Mononuclear cell (primary cell): ENCODE results near the gene PSKH1. TPM values are rescaled to one million over a fixed set of nuclear protein-coding genes. Genes with fewer than 3 reads are reported as not detected.

ENCODE experiments used
- H3K27me3 ChIP-seq: 2 replicates; pipeline ENCODE4 v1.6.0; 2011; ENCODE audit warnings: low read length, control low read depth; ENCODE audit not compliant: insufficient read depth
- H3K4me1 ChIP-seq: 2 replicates; pipeline ENCODE4 v1.5.1; 2011; ENCODE audit warnings: mild to moderate bottlenecking, low read length, control low read depth; ENCODE audit not compliant: insufficient read depth
- H3K4me3 ChIP-seq: 2 replicates; pipeline ENCODE4 v1.5.1; 2011; ENCODE audit warnings: mild to moderate bottlenecking, low read length, moderate library complexity
- H3K9me3 ChIP-seq: 2 replicates; pipeline ENCODE4 v1.5.1; 2011; ENCODE audit warnings: low read depth, mild to moderate bottlenecking, control low read depth, low read length
- total RNA-seq: library from RNA; depleted of rRNA; stranded (reverse); fragments of >200 nt; gene quantifications from one replicate; pipeline ENCODE4 v1.2.3, GENCODE V29; 2012

PSKH1 gene
- total RNA-seq, 1 donor, result 4.3 TPM

DNA sequence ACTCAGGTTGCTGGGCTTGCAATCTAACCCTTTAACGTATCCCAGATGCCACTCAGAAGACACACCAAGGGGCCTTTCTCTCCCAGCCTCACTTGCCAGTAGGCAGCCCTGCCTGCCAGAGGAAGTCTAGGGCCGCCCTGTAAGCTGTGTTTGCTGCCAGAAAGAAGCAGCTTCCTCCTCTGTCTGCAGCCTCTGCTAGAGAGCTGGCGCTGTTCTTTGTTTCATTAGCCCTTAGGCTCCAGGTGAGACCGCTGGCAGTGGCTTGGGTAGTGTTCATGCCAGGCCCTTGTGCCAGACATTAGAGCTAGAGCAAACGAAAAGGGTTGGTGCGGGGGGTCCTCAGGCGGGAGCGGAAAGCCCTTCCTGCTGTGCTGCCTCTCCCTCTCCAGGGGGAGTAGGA is 29.7 kb downstream of the PSKH1 start:
- Histone ChIP-seq H3K4me3 (no peak overlapping the region), H3K4me1 (no peaks in the 10 kb centered on the region), H3K9me3 (no peaks in the 10 kb centered on the region), H3K27me3 (no peaks in the 10 kb centered on the region)

DNA sequence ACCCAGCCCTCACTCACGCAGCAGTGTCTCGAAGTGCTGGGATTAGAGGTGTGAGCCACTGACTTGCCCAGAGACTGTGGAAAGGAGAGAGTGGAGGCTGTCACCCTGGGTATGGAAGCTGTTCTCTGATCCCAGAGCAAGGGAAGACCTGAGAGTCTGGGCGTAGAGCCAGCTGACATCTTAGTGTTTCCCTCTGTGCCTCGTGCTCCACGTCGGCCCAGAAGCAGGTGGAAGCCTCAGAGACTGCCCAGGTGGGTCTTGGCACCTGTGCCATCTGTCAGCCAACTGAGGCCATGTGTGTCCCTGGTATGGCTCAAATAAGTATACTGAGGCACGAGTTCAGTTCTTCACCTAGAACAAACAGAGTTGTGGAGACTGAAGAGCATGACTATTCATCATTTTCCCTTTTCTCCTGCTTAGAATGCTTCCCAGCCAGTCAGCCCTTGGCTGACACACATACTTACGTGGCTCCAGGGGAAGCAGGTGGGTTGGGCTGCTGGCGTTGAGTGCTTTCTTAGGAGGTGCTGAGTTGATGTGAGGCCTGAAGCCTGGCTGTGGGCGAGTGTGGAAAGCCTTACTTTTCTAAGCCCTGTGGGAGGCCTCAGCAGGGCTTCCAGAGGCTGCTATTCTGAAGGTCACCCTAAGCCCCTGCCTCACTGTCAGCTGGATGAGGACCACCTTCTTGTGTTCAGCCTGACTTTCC is 30.5 kb downstream of the PSKH1 start:
- no peaks in the 10 kb centered on the region for H3K27me3 ChIP-seq
- H3K9me3 ChIP-seq, result no peaks in the 10 kb centered on the region
- no peaks in the 10 kb centered on the region for H3K4me1 ChIP-seq
- no peak overlapping the region for H3K4me3 ChIP-seq

DNA sequence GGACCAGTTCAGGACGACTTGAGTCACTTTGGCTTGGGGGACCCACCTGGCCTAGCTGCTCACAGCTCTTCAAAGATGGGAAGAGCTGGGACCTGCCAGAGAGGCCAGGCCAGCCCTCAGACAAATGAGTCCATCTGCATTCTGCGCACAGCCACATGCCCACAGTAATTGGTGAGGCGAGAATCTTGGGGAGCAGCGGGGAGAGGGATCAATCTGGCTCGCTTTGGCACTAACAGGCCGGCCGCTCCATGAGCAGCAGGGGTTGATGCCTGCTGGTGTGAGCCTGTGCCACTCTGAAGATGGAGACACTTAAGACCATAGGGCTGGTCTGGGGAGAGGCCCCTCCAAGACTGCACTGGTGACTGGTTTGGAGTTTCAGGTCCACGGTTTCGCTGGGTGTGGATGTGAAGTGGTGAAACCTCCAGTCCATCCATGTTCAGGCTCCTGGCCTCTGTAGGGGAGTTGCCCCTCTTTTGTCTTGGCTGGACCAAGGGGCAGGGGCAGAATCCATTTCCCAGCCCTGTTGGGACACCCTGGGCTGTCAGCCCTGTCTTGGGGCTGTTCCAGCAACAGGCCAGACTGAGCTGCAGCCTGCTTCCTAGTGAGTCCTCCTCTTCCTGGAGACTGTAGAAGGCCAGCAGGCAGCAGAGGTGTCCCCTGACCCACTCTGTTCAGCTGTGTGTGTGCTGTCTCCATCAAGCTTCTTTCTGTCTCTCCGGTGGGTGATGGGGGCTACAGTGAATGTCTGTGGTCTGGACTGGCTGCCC is 31.3 kb downstream of the PSKH1 start:
- no peaks in the 10 kb centered on the region for H3K4me1 ChIP-seq
- H3K27me3 ChIP-seq, result no peaks in the 10 kb centered on the region
- H3K9me3 ChIP-seq, result no peaks in the 10 kb centered on the region
- no peak overlapping the region for H3K4me3 ChIP-seq

DNA sequence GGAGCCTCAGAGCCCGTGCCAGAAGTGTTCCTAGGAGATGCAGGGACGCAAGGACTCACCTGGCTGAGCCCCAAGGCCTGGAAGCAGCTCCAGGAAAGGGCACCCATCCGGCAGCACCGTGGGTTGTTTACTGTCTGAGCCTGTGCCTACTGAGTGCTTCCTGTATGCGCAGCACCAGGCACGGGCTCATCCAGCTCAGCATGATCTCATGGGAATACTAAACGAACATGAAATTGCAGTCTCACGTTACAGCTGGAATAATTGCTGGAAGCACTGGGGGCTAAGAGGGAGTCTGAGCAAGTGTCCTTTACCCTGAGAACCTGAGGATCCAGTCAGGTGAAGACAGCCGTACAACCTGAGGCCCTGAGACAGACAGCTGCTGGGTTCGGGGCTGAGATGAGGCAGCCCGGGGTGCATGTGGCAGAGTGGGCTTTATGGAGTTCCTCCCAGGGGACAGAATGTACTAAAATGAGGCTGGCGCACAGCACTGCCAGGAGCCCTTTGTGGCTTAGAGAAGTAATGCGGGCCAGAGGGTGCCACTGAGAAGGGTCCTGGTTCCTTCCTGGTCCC is 33.2 kb downstream of the PSKH1 start:
- H3K27me3 ChIP-seq, result no peaks in the 10 kb centered on the region
- no peak overlapping the region for H3K4me3 ChIP-seq
- H3K4me1 ChIP-seq, result no peaks in the 10 kb centered on the region
- no peaks in the 10 kb centered on the region for H3K9me3 ChIP-seq

DNA sequence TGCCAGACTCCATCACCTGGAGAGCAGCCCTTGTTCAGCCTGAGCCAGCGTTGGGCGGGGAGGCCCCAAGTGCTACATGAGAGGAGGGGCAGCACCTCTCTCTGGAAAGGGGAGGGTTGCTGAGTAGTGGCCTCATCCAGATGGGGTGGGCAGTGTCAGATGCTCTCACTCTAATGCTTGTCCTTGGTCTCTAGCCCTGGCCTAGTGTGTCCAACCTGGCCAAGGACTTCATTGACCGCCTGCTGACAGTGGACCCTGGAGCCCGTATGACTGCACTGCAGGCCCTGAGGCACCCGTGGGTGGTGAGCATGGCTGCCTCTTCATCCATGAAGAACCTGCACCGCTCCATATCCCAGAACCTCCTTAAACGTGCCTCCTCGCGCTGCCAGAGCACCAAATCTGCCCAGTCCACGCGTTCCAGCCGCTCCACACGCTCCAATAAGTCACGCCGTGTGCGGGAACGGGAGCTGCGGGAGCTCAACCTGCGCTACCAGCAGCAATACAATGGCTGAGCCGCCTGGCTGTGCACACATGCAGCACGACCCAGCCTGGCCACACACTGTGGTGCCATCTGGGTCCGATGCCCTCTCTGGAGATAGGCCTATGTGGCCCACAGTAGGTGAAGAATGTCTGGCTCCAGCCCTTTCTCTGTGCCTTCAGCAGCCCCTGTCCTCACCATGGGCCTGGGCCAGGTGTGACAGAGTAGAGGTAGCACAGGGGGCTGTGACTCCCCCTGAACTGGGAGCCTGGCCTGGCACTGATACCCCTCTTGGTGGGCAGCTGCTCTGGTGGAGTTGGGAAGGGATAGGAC is 34.3 kb downstream of the PSKH1 start:
- no peaks in the 10 kb centered on the region for H3K27me3 ChIP-seq
- H3K9me3 ChIP-seq, result no peaks in the 10 kb centered on the region
- no peak overlapping the region for H3K4me3 ChIP-seq

DNA sequence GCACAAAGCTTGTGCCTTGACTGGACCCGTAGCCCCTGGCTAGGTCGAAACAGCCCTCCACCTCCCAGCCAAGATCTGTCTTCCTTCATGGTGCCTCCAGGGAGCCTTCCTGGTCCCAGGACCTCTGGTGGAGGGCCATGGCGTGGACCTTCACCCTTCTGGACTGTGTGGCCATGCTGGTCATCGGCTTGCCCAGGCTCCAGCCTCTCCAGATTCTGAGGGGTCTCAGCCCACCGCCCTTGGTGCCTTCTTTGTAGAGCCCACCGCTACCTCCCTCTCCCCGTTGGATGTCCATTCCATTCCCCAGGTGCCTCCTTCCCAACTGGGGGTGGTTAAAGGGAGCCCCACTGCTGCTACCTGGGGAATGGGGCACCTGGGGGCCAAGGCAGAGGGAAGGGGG is 35.1 kb downstream of the PSKH1 start:
- Histone ChIP-seq H3K9me3 (no peaks in the 10 kb centered on the region), H3K4me1 (no peaks in the 10 kb centered on the region), H3K27me3 (no peaks in the 10 kb centered on the region), H3K4me3 (no peak overlapping the region)

More for the DNA sequence above, 34.3 kb downstream of the PSKH1 start:
- H3K4me1 ChIP-seq, result no peaks in the 10 kb centered on the region

DNA sequence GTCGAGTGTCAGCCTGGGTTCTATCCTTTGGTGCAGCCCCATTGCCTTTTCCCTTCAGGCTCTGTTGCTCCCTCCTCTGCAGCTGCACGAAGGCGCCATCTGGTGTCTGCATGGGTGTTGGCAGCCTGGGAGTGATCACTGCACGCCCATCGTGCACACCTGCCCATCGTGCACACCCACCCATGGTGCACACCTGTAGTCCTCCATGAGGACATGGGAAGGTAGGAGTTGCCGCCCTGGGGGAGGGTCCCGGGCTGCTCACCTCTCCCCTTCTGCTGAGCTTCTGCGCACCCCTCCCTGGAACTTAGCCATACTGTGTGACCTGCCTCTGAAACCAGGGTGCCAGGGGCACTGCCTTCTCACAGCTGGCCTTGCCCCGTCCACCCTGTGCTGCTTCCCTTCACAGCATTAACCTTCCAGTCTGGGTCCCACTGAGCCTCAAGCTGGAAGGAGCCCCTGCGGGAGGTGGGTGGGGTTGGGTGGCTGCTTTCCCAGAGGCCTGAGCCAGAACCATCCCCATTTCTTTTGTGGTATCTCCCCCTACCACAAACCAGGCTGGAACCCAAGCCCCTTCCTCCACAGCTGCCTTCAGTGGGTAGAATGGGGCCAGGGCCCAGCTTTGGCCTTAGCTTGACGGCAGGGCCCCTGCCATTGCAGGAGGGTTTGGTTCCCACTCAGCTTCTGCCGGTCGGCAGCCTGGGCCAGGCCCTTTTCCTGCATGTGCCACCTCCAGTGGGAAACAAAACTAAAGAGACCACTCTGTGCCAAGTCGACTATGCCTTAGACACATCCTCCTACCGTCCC is 35.7 kb downstream of the PSKH1 start:
- no peaks in the 10 kb centered on the region for H3K27me3 ChIP-seq
- no peaks in the 10 kb centered on the region for H3K4me1 ChIP-seq
- no peaks in the 10 kb centered on the region for H3K9me3 ChIP-seq
- no peak overlapping the region for H3K4me3 ChIP-seq

DNA sequence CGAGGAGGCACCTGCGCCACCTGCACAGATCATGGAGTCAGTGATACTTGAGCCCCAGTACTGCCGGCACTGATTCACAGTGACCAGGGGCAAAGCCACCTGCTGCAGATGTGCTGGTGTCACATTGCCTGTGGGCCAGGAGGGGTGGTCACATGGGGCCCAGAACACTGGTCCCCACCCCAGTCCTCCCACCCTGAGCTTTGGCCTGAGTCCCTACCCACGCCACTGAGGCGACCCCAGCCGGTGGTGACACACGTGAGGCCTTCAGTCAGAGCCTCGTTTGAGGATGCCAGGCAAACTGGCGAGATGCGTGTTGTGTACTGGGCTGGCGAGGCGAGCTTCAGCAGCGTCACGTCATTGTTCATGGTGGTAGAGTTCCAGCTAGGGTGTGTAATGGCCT is 37.1 kb downstream of the PSKH1 start:
- Histone ChIP-seq H3K9me3 (no peaks in the 10 kb centered on the region), H3K27me3 (no peaks in the 10 kb centered on the region), H3K4me1 (peaks cover 11% of the 10 kb centered on the region)

DNA sequence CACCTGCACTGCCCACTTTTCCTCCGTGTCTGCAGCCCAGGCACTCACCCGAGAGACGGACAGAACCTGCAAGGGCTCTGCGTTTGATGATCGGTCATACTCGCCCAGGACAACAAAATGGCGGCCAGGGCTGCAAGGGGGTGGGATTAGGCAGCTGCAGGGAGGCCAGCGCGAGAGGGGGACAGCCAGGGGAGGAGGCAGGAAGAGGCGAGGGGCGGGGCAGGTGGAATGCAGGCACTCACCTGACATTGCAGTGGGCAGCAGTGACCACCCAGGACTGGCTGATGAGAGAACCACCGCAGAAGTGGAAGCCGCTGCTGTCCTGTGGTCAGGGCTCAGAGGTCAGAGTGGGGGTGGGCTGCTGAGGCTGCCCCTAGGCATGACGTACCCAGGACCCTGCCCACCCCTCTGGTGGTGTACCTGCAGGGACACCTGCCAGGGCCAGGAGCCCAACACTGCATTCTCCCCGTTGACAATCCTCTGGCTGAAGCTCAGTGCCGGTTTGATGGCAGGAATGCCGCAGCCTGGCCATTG is 37.7 kb downstream of the PSKH1 start:
- no peaks in the 10 kb centered on the region for H3K27me3 ChIP-seq
- H3K9me3 ChIP-seq, result no peaks in the 10 kb centered on the region
- no peak overlapping the region for H3K4me3 ChIP-seq
- peaks cover 15% of the 10 kb centered on the region for H3K4me1 ChIP-seq

More for the DNA sequence above, 37.1 kb downstream of the PSKH1 start:
- no peak overlapping the region for H3K4me3 ChIP-seq

DNA sequence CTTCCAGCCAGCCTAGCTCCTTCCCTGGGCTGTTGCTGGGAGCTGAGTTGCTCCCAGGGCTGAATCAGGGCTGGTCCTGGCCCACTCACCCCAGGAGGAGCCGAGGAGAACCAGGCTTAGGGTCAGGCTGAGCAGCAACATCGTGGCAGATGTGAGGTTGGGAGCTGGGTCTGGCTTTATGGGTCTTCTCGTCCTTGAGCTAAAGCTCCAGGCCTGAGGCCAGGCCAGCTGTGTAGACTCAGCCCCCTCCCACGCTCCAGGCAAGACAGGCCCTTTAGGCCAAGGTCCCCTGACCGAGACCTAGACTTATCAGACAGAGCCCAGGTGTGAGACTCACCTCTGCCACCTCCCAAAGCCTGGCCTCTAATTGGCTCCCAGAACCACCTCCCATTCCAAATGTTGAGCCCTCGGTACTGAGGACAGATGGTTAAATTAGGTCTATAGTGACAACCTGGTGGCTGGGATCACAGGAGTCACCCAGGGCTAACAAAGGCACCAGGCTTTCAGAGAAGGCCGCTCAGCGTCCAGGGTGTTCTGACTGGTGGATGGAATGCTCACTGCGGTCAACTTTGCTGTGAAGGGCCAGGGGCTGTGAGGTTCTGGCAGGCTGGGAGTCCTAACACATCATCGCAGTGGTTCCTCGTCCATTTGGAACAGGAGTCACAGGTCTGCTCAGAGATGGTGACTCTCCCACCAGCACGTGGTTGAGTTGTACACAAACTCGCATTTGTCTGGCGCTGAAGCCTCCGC is 38.8 kb downstream of the PSKH1 start, which contains the start of gene CTRL:
Gene CTRL (minus strand): TSS at position 151 of the 750 bp plus-strand sequence. CDS start 10 bp downstream, at position 141.
- no peak within 1 kb of the TSS for H3K4me3 ChIP-seq
- peaks cover 17% of the 10 kb centered on the region for H3K4me1 ChIP-seq
- no peaks in the 10 kb centered on the region for H3K9me3 ChIP-seq
- H3K27me3 ChIP-seq, result no peaks in the 10 kb centered on the region

DNA sequence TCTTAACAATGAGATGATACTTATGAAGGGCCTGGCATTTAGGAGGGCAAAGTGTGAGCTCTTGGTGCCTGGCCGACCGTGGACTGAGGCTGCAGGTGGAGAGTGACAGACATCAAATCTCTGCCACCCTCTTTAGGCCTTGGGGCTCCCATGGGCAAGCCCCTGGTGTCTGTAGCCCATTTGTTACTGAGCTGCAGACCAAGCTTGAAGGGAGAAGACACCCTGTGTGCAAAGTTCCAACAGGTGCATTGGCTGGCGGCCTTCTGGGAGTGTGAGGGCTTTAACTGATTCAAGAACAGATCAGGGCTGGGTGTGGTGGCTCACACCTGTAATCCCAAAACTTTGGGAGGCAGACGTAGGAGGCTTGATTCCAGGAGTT is 39.4 kb downstream of the PSKH1 start:
- Histone ChIP-seq H3K9me3 (no peaks in the 10 kb centered on the region), H3K4me1 (peaks cover 22% of the 10 kb centered on the region), H3K27me3 (no peaks in the 10 kb centered on the region), H3K4me3 (no peak overlapping the region)

DNA sequence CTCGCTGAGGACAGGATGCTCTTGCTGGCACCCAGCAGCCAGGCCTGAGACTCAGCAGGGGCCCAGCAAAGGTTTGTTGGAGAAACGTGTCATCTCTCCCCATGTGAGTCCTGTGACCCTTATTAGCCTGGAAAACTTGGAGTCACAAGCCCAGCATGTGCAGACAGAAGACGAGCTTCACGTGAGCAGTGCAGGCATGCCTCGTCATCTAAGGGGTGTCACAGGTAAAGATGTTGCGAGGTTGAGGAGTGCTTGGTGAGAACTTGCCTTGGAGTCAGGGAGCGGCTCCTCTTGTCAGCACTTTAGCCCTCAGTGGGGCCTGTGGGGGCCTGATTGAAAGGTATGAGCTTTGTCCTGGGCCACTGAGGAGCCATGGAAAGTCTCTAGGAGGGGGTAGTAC is 40.8 kb downstream of the PSKH1 start:
- peaks cover 29% of the 10 kb centered on the region for H3K4me1 ChIP-seq
- H3K4me3 ChIP-seq, result no peak overlapping the region
- H3K27me3 ChIP-seq, result no peaks in the 10 kb centered on the region
- H3K9me3 ChIP-seq, result no peaks in the 10 kb centered on the region

DNA sequence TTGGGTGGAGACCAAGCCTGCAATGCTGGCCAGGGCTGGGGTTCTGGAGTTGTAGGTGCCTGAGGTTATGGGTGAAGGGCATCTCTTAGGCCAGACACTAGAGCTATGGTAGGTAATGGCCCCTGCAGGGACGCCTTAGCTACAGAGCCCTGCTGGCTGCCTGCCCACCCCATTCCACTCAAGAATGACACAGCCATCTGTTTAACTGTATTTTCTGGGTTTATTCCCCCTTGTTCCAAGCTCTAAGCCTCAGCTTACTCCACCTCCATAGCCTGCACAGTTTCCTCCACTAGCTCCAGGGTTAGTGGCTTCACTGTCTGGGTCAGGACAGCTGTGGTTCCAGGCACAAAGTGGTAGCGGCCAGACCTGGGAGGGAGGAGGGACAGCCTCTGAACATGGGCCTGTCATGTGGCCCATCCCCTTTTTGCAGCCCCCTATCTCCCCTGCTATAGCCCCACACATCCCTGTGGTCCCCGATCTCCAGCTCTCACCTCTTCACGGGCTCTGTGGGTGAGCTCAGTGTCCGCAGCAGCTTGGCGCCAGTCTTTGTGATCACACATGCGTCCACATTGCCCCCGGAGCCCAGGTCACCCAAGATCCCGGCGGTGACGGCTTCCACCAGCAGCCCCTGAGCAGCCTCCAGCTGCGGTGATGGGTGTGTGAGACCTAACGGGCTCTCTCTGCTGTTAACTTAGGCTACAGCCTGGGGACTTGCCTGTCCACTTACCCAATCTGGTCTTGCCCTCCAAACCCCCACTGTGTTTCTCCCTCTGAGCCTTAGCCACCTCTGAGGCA is 41.4 kb downstream of the PSKH1 start:
- Histone ChIP-seq H3K27me3 (no peaks in the 10 kb centered on the region), H3K9me3 (no peaks in the 10 kb centered on the region), H3K4me3 (no peak overlapping the region), H3K4me1 (peaks cover 30% of the 10 kb centered on the region)
